ENCODE data around the gene KRTAP10-4.
"Not testable (repeated sequence)": the region's sequence is repeated elsewhere in the genome, so short reads cannot be mapped to it uniquely, and the experiment has no call there.

Gene KRTAP10-4

GRCh38 chr21:44552681-44553080, 20.8 kb upstream of the KRTAP10-4 start:
- Histone ChIP-seq H3K36me3 (no peaks in the 10 kb centered on the region), H3K9me3 (no peaks in the 10 kb centered on the region), H3K27me3 (peaks cover 64% of the 10 kb centered on the region), H3K4me3 (ENCODE audit: low read depth, low read length) (no peak overlapping the region), H3K4me1 (no peaks in the 10 kb centered on the region)
- no peak for DNase-seq
- TF ChIP-seq, protein P1, sequence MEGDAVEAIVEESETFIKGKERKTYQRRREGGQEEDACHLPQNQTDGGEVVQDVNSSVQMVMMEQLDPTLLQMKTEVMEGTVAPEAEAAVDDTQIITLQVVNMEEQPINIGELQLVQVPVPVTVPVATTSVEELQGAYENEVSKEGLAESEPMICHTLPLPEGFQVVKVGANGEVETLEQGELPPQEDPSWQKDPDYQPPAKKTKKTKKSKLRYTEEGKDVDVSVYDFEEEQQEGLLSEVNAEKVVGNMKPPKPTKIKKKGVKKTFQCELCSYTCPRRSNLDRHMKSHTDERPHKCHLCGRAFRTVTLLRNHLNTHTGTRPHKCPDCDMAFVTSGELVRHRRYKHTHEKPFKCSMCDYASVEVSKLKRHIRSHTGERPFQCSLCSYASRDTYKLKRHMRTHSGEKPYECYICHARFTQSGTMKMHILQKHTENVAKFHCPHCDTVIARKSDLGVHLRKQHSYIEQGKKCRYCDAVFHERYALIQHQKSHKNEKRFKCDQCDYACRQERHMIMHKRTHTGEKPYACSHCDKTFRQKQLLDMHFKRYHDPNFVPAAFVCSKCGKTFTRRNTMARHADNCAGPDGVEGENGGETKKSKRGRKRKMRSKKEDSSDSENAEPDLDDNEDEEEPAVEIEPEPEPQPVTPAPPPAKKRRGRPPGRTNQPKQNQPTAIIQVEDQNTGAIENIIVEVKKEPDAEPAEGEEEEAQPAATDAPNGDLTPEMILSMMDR (IDR thresholded peaks at IDR 0.05; ENCODE audit: low read depth, low read length), result no peak

DNA sequence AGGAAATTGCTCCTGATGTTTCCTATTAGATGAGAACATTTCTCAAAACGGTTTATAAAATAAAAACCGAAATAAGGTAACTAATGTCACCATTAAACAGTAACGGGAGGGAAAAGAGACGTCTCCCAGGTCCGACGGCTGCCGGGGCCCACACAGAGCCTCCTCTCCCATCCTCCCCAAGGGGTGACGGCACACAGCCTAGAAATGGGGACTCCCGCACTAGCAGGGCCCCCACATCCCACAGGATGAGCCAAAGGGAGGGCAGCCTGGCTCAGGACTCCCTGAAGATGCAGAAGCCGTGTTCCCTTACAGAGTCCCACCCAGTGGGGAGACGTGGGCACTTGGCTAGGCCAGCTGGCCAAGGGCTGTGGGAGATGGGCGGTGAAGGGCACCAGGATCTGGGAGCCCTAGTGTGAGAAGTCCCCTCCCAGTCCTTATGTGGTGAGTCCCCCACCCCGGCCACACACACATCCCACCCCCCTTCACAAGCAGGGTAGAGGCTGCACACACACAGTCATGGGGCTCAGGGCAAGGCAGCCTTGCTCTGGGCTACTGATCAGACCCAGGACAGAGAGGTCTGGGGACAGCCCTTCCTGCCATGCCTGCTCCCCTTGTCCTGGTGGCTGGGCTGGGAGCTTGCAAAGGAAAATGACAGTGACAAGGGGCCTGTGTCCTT, 18.2 kb upstream of the KRTAP10-4 start:
- H3K4me1 ChIP-seq, result no peaks in the 10 kb centered on the region
- TF ChIP-seq, protein P1 (IDR thresholded peaks at IDR 0.05; ENCODE audit: low read depth, low read length), result no peak
- no peaks in the 10 kb centered on the region for H3K9me3 ChIP-seq
- H3K4me3 ChIP-seq (ENCODE audit: low read depth, low read length), result no peak overlapping the region
- peaks cover 55% of the 10 kb centered on the region for H3K27me3 ChIP-seq
- no peaks in the 10 kb centered on the region for H3K36me3 ChIP-seq
- DNase-seq, result no peak

DNA sequence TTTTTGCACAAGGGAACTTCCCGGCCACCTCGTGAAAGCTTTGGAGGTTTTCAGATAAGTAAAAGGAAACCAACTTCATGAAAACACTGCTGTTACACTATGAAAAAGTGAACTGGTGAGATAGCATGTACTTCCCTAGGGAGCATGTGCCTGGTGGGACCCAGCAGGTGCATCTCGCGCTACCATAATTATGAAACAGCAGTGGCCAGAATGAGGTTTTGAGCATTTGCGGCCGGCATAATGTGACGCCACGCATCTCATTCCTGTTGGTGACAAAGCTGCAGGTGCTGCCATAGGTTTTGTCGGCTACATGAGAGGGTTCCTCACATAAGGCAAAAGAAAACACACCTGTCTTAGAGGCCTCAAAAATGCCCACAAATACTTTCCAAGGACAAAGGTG, 16.6 kb upstream of the KRTAP10-4 start:
- Histone ChIP-seq H3K27me3 (peaks cover 52% of the 10 kb centered on the region), H3K4me1 (no peaks in the 10 kb centered on the region), H3K4me3 (ENCODE audit: low read depth, low read length) (no peak overlapping the region), H3K9me3 (no peaks in the 10 kb centered on the region), H3K36me3 (no peaks in the 10 kb centered on the region)
- DNase-seq, result no peak
- TF ChIP-seq, protein P1 (IDR thresholded peaks at IDR 0.05; ENCODE audit: low read depth, low read length), result no peak

GRCh38 chr21:44557491-44558328, 15.8 kb upstream of the KRTAP10-4 start:
- Histone ChIP-seq H3K9me3 (no peaks in the 10 kb centered on the region), H3K36me3 (no peaks in the 10 kb centered on the region), H3K4me1 (no peaks in the 10 kb centered on the region), H3K27me3 (peaks cover 47% of the 10 kb centered on the region), H3K4me3 (ENCODE audit: low read depth, low read length) (no peak overlapping the region)
- TF ChIP-seq, protein P1 (IDR thresholded peaks at IDR 0.05; ENCODE audit: low read depth, low read length), result no peak
- no peak for DNase-seq

GRCh38 chr21:44558329-44558675, 15.2 kb upstream of the KRTAP10-4 start:
- peaks cover 41% of the 10 kb centered on the region for H3K27me3 ChIP-seq
- DNase-seq, H3K4me1 ChIP-seq: not testable (repeated sequence)

GRCh38 chr21:44558695-44559094, 14.8 kb upstream of the KRTAP10-4 start, which contains the start of gene KRTAP10-3:
Gene KRTAP10-3 (minus strand): TSS chr21:44558795. CDS start chr21:44558715, 80 bp downstream.
- H3K27me3 ChIP-seq, result peaks cover 37% of the 10 kb centered on the region
- no peaks in the 10 kb centered on the region for H3K4me1 ChIP-seq
- H3K4me3 ChIP-seq (ENCODE audit: low read depth, low read length), result no peak within 1 kb of the TSS
- H3K36me3 ChIP-seq, result no peaks in the 10 kb centered on the region
- TF ChIP-seq, protein P1 (IDR thresholded peaks at IDR 0.05; ENCODE audit: low read depth, low read length), result no peak
- H3K9me3 ChIP-seq, result no peaks in the 10 kb centered on the region
- no peak for DNase-seq

More at GRCh38 chr21:44558329-44558675, 15.2 kb upstream of the KRTAP10-4 start:
- H3K9me3 ChIP-seq; H3K36me3 ChIP-seq; H3K4me3 ChIP-seq (ENCODE audit: low read depth, low read length): not testable (repeated sequence)
